ENCODE measurements around the gene TOMM40L. TPM values are rescaled to one million over a fixed set of nuclear protein-coding genes. Genes with fewer than 3 reads are reported as not detected.
A peak's percentile ranks its signal among the peaks of the same experiment; 100 is the strongest.

The TOMM40L gene
- total RNA-seq, 1 donor from 2014 or later: 11.6 TPM

GRCh38 chr1:161200992-161201835 is 24.6 kb upstream of the TOMM40L start:
- Histone ChIP-seq H3K27me3 (no peaks in the 10 kb centered on the region), H3K27ac (peak overlapping the region; percentile 98), H3K9me3 (no peaks in the 10 kb centered on the region), H3K36me3 (peaks cover 28% of the 10 kb centered on the region), H3K4me1 (peaks cover 74% of the 10 kb centered on the region), H3K4me3 (peak overlapping the region; percentile 89)
- DNase-seq (no peak), ATAC-seq (peak; percentile 6)
- TF ChIP-seq, protein P1, sequence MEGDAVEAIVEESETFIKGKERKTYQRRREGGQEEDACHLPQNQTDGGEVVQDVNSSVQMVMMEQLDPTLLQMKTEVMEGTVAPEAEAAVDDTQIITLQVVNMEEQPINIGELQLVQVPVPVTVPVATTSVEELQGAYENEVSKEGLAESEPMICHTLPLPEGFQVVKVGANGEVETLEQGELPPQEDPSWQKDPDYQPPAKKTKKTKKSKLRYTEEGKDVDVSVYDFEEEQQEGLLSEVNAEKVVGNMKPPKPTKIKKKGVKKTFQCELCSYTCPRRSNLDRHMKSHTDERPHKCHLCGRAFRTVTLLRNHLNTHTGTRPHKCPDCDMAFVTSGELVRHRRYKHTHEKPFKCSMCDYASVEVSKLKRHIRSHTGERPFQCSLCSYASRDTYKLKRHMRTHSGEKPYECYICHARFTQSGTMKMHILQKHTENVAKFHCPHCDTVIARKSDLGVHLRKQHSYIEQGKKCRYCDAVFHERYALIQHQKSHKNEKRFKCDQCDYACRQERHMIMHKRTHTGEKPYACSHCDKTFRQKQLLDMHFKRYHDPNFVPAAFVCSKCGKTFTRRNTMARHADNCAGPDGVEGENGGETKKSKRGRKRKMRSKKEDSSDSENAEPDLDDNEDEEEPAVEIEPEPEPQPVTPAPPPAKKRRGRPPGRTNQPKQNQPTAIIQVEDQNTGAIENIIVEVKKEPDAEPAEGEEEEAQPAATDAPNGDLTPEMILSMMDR (IDR thresholded peaks at IDR 0.05): no peak
- intact Hi-C loops (cut with DNase I): no loop called here

GRCh38 chr1:161201836-161202712 is 23.8 kb upstream of the TOMM40L start, which contains the start of gene NDUFS2:
Gene NDUFS2, plus strand, starts transcription at chr1:161202367. Its CDS starts 19 bp downstream, at chr1:161202386.
- H3K27ac ChIP-seq: peak within 1 kb of the TSS; percentile 98
- no peaks in the 10 kb centered on the region for H3K27me3 ChIP-seq
- H3K4me3 ChIP-seq: peak within 1 kb of the TSS; percentile 89
- peaks cover 72% of the 10 kb centered on the region for H3K4me1 ChIP-seq
- no peaks in the 10 kb centered on the region for H3K9me3 ChIP-seq
- TF ChIP-seq, protein P1 (IDR thresholded peaks at IDR 0.05): no peak
- intact Hi-C loops (cut with DNase I): no loop called here
- ATAC-seq: peak; percentile 96
- DNase-seq: peak; percentile 97
- H3K36me3 ChIP-seq: peaks cover 37% of the 10 kb centered on the region

GRCh38 chr1:161206411-161207140 is 19.3 kb upstream of the TOMM40L start:
- TF ChIP-seq, protein P1 (IDR thresholded peaks at IDR 0.05): no peak
- no peaks in the 10 kb centered on the region for H3K9me3 ChIP-seq
- H3K4me1 ChIP-seq: peaks cover 39% of the 10 kb centered on the region
- H3K4me3 ChIP-seq: no peak overlapping the region
- intact Hi-C loops (cut with DNase I): no loop called here
- ATAC-seq (no peak), DNase-seq (no peak)
- H3K36me3 ChIP-seq: peaks cover 80% of the 10 kb centered on the region
- peak overlapping the region; percentile 78 for H3K27ac ChIP-seq
- no peaks in the 10 kb centered on the region for H3K27me3 ChIP-seq

DNA sequence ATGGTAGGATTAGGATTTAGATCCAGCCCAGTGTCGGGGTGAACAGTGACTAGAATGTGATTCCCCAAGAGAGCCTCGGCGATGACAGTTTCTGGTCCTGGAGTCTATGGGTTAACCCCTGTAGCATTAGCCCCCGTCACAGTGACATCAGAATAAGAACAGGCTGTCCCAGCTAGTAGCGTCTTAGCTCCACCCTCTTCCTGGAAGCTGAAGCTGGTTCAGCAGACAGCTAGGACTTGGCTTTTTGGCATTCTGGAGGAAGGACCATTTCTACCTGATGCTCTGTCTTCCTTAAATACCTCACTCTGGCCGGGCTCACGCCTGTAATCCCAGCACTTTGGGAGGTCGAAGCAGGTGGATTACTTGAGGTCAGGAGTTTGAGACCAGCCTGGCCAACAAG is 18.7 kb upstream of the TOMM40L start:
- peak; percentile 37 for ATAC-seq
- peak overlapping the region; percentile 78 for H3K27ac ChIP-seq

More for the DNA sequence above, 18.7 kb upstream of the TOMM40L start:
- Histone ChIP-seq H3K27me3 (no peaks in the 10 kb centered on the region), H3K4me1 (peaks cover 36% of the 10 kb centered on the region), H3K36me3 (peaks cover 86% of the 10 kb centered on the region), H3K9me3 (no peaks in the 10 kb centered on the region), H3K4me3 (peak overlapping the region; percentile 11)
- intact Hi-C loops (cut with DNase I): no loop called here
- TF ChIP-seq, protein P1 (IDR thresholded peaks at IDR 0.05): no peak
- DNase-seq: no peak

Data from upper lobe of right lung (tissue), 1 donor.